ENCODE results near the gene SHD. TPM values are rescaled to one million over a fixed set of nuclear protein-coding genes. Genes with fewer than 3 reads are reported as not detected.
"Not testable (repeated sequence)": the region's sequence is repeated elsewhere in the genome, so short reads cannot be mapped to it uniquely, and the experiment has no call there.

Gene SHD
- total RNA-seq, 1 donor from 2014 or later, result not detected

DNA sequence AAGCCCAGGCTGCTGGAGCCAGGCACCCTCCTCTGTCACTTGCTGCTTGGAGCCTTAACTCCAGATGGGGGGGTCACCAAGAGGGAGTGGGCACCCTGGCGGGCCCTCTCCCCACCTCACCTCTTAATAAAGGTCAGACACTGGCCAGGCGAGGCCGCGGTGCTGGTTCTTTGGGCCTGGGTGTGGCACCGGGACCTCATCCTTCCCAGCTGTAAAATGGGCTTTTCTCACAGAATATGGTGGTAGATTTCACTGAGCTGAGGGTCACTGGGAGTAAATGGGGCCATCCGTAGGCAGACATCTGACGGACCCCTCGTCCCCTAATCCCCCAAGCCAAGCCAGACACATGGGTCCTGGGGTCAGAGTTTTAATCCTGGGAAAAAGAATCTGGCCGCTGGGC, 44.6 kb downstream of the SHD start:
- no peak for DNase-seq (ENCODE audit: extremely low read depth, low read depth, low spot score)

DNA sequence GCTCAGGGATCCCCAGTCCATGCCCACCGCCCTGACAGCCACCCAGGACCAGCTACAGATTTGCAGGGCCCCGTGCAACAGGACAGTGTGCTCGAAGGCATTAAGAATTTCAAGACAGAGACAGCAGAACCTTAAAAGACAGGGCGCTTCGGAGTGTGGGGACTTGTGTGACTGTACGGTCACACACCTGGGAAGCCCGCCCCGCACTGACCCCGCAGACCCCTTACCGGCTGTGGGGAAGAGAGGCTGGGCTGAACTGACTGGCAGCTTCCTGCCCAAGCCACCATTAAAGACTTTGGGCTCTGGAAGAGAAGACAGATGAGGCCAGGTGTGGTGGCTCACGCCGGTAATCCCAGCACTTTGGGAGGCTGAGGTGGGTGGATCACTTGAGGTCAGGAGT, 45.2 kb downstream of the SHD start:
- no peak for DNase-seq (ENCODE audit: extremely low read depth, low read depth, low spot score)

DNA sequence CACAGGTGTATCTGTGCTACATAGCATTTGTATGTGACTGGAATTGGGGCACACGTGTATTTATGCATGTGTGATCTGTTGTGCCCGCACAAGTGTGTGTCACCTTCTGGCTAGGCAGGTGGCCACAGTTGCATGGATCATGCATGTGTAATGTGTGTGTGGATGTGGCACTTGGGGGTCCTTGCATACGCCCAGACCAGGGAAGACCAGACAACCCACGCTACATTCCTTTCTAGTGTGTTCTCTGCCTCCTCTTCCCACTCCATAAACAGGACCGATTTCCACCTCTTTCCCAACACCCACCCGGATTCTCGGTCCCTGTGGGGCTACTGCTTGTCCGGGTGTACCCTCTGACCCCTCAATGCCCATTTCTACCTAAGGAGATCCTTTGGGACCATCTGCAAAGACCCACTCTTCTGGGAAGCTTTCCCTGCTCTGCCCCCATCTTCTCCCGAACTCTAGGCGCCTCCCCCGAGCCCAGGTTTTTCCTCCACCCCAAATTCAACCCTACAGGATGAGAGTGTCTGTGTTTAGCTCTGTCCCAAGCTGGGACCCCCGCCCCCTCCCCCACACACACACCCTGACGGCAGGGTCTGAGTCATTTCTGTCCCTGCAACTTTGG, 47.3 kb downstream of the SHD start:
- DNase-seq (ENCODE audit: extremely low read depth, low read depth, low spot score), result no peak

DNA sequence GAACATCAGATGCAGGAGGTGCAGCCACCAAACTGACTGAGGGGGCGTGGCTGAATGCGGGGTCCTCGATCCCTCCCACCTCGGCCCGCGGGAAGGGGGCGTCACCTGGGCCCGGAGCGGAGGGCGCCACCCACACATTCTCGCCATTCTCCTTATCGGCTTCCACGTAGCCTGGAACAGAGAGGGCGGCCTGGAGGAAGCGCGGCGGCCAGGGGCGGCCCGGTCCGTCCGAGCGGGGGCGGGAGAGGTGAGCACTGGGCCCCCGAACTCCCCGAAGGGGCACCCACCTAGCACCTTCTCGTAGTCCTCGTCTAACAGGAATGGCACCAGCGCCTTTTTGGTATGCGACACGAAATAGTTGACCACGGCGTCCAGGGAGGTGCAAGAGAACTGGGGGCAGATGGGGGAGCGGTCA, 47.8 kb downstream of the SHD start:
- DNase-seq (ENCODE audit: extremely low read depth, low read depth, low spot score), result no peak

DNA sequence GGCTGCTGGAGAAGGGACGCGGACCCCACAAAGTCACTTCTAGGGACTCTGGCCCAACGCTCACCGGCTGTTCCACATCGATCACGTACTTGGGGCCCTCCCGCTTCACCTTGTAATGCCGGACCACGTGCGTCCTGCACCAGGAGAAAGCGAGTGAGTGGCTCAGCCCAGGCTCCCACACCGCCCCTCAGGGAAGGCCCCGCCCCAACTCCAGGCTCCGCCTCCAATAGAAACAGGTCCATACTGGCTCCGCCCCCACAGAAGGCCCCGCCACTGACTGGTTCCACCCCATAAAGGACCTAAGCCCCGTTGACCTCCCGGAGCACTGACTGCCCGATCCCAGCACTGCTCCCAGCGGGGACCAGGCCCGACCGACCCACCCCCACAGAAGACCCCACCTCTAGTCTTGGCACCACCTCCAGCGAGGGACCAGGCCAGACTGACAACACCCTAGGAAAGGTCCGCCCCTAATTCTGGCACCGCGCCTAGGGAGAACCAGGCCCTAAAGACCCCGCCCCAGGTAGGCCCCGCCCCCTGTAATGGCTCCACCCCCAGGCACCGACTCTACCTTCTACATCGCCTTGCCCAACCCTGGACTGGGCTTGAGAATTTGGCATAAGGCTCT, 48.3 kb downstream of the SHD start:
- DNase-seq (ENCODE audit: extremely low read depth, low read depth, low spot score), result no peak

DNA sequence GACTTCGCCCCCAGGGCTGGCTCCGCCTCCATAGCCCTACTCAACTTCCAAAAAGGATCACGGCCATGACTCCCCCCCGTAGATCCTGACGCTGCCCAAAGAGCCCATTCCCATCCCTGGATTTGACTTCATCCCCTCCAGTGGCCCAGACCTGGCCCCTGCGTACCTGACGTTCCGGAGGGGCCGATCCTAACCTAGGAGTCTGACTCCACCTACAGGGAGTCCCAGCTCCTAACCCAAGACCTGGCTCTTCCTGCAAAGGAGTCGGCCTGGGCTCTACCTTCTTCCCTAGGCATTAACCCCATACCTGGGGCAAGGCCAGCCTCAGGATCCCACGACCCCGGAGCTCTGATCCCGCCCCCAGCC, 48.8 kb downstream of the SHD start:
- DNase-seq (ENCODE audit: extremely low read depth, low read depth, low spot score), result no peak

DNA sequence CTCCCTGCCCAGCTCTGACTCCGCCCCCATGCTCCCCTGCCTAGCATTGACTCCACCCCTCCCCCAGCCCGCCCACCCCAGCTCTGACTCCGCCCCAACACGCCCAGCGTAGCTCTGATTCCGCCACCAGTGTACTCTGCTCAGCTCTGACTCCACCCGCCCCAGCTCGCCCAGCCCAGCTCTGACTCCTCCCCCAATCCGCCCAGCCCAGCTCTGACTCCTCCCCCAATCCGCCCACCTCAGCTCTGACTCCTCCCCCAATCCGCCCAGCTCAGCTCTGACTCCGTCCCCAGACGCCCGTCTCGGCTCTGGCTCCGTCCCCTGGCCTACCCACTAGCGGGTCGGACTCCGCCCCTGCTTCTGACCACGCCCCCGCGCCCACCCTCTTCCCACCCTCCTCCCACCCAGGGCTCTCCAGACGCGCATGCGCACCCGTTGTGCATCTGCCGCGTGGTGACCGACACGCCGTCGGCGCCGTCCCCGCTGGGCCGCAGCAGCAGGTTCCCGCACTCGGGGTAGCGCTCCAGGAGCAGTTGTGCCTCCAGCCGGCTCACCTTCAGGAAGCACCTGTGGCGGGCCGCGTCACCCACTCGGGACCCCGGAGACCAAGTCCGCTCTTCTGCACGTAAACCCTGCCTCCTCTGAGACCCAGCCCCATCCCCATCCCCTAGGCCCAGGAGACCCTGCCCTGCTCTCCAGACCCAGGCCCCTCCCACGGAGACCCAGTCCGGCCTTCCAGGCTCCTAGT, 49.4 kb downstream of the SHD start:
- DNase-seq (ENCODE audit: extremely low read depth, low read depth, low spot score), result no peak

DNA sequence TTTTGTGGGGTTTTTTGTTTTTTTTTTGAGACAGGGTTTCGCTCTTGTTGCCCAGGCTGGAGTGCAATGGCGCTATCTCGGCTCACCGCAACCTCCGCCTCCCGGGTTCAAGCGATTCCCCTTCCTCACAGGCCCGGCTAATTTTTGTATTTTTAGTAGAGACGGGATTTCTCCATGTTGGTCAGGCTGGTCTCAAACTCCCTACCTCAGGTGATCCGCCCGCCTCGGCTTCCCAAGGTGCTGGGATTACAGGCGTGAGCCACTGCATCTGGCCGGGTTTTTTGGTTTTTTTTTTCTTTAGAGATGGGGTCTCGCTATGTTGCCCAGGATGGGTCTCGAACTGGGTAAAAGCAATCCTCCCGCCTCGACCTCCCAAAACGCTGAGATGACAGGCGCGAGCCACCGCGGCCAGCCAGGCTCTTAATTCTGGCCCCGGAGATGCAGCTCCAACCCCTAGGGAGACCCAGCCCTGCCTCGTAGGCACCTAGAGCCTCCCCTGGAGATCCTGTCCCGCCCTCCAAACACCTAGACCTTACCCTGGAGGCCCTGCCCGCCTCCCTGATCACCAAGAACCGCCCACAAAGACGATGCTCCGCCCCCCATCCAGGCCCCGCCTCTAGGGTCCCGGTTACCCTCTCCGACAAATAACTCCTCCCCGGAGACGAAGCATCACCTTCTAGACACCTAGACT, 50.1 kb downstream of the SHD start:
- DNase-seq (ENCODE audit: extremely low read depth, low read depth, low spot score), result not testable (repeated sequence)

DNA sequence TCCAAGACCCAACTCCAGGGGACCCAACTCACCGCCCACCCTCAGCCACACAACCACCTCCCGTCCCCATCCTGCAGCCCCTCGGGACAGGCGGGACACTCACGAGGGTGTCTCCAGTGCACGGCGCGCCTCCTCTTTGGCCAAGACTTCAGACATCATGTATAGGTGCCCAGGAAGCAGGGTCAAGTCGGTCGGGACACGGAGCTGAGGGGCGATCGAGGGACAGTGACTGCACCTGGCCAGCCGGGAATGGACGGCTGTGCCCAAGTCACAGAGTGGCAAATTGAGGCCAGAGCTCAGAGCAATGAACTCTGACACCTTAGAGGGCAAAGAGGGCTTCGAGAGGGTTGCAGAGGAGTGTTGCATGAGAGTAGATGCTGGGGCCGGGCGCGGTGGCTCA, 50.8 kb downstream of the SHD start:
- DNase-seq (ENCODE audit: extremely low read depth, low read depth, low spot score), result no peak

DNA sequence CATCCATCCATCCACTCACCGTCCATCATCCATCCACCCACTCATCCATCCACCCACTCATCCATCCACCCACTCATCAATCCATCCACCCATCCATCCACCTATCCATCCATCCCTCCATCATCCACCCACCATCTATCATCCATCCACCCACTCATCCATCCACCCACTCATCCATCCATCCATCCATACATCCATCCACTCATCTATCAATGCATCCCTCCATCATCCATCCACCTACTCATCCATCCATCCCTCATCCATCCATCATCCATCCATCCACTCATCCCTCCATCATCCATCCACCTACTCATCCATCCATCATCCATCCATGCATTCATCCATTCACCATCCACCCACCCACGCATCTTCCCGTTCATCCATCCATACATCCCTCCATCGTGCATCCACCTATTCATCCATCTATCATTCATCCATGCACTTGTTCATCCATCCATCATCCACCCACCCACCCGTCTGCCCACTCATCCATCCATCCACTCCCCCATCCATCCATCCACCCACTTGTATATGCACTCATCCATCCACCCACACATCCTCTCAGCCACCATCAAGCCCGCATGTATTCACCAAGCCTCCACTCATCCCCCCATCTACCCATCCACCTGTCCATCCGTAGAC, 56.0 kb downstream of the SHD start:
- no peak for DNase-seq (ENCODE audit: extremely low read depth, low read depth, low spot score)

DNA sequence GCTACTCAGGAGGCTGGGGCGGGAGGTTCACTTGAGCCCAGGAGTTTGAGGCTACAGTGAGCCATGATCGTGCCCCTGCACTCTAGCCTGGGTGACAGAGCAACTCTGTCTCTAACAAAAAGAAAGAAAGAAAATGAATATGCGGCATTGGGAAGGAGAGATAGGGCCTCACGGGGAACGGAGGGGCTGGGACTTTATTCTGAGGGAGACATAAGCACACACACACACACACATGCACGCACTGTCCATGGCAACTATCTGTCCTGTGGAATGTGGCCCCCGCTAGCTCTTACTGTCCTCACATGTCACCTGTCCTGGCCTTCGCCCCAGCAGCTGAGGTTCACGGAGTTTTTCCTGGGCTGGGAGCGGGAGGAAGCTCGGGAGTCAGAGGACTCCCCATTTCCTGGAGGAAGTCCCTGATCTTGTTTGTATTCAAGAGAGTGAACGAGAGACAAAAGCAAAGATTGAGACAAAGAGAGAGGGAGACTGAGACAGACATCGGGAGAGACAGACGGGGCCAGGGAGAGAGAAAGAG, 58.9 kb downstream of the SHD start:
- no peak for DNase-seq (ENCODE audit: extremely low read depth, low read depth, low spot score)

DNA sequence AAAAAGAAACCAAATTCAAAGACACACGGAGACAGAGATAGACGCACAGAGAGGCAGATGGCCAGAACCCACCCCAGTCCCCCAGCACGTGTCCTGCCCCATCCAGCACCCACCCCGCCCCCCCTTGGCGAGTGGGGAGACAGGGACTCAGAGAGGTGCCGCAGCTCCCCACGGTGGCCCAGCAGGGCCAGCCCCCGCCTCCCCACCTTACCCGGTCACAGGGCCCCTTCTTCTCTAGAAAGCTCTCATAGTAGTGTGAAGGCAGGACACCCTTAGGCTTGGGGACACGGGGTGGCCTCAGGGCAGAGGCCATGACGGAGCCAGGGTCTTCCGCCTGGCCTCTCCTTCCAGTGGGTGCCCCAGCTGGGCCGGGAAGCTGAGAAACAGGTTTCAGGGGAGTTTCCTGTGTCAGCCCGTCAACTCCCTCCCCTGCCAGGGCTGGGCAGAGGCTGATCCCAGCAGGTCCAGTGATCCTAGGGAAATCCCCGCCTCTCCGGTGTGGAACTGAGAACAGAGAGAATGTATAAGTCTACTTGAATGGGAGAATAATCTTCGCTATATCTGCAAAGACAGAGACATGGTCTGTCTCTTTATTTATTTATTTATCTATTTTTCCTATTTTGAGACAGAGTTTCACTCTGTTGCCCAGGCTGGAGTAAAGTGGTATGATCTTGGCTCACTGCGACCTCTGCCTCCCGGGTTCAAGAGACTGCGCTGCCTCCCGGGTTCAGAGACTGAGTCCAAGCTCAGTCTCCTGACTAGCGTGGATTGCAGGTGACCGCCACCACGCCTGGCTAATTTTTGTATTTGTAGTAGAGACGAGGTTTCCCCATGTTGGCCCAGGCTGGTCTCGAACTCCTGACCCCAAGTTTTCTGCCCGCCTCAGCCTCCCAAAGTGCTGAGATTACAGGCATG, 59.6 kb downstream of the SHD start, which contains the start of gene STAP2:
Gene STAP2, minus strand, starts transcription at position 387 of the 915 bp plus-strand sequence. Its CDS starts 74 bp downstream, at position 313.
- no peak for DNase-seq (ENCODE audit: extremely low read depth, low read depth, low spot score)

Other genes with a start within 250 kb of the SHD start
- 42.5 and 55.6 TPM in 2 replicates for gene ZBTB7A, start 212.4 kb upstream of the SHD start, total RNA-seq
- gene MAP2K2, start 155.1 kb upstream of the SHD start, total RNA-seq, result 139 and 150 TPM in 2 replicates
- gene CREB3L3, start 125.6 kb upstream of the SHD start, total RNA-seq, result not detected in 2 replicates
- gene SIRT6, start 96.7 kb upstream of the SHD start, total RNA-seq, result 29.1 and 41.8 TPM in 2 replicates
- gene ANKRD24, start 96.6 kb upstream of the SHD start, total RNA-seq, result 0.05 and 2.1 TPM in 2 replicates
- gene EBI3, start 49.7 kb upstream of the SHD start, total RNA-seq, result 9.0 and 14.2 TPM in 2 replicates
- gene YJU2, start 32.2 kb upstream of the SHD start, total RNA-seq, result 21.8 and 23.9 TPM in 2 replicates
- gene TMIGD2, start 23.1 kb downstream of the SHD start, total RNA-seq, result 0.18 TPM in 1 of 2 replicates, not detected in the other
- 20.9 and 38.3 TPM in 2 replicates for gene FSD1, start 25.3 kb downstream of the SHD start, total RNA-seq
- 28.8 and 29.3 TPM in 2 replicates for gene STAP2, start 59.6 kb downstream of the SHD start, total RNA-seq
- gene MPND, start 64.3 kb downstream of the SHD start, total RNA-seq, result 4.5 and 8.9 TPM in 2 replicates
- gene SH3GL1, start 121.3 kb downstream of the SHD start, total RNA-seq, result 122 and 143 TPM in 2 replicates
- 8.0 and 12.5 TPM in 2 replicates for gene CHAF1A, start 123.4 kb downstream of the SHD start, total RNA-seq
- gene UBXN6, start 178.5 kb downstream of the SHD start, total RNA-seq, result 63.4 and 91.1 TPM in 2 replicates
- gene HDGFL2, start 193.0 kb downstream of the SHD start, total RNA-seq, result 90.9 and 96.7 TPM in 2 replicates
- 0.05 and 0.12 TPM in 2 replicates for gene PLIN4, start 239.2 kb downstream of the SHD start, total RNA-seq

All from glomerular endothelial cell (primary cell).